HepG2 (cell line): ENCODE measurements around the gene INTS3. TPM values are rescaled to one million over a fixed set of nuclear protein-coding genes. Genes with fewer than 3 reads are reported as not detected.

ENCODE experiments used
- CREBL2 ChIP-seq: sonication (generic); formaldehyde crosslinking; IDR thresholded peaks from 2 replicates; pipeline ENCODE4 v1.8.1; 2023; ENCODE audit warnings: missing genetic modification reagents, mild to moderate bottlenecking, borderline replicate concordance
- FOXA3 ChIP-seq: IDR thresholded peaks from 2 replicates; pipeline ENCODE4 v1.6.1; 2016; ENCODE audit warnings: missing genetic modification reagents, missing compliant biosample characterization
- HNRNPH1 ChIP-seq: fragments of 200-400 bp; formaldehyde crosslinking; optimal IDR thresholded peaks from 2 replicates; pipeline ENCODE3; 2017; ENCODE audit warnings: mild to moderate bottlenecking, low read depth, low read length
- MTF2 ChIP-seq: sonication (generic); formaldehyde crosslinking; IDR thresholded peaks from 2 replicates; pipeline ENCODE4 v1.5.0; 2020; ENCODE audit warnings: missing genetic modification reagents, borderline replicate concordance
- NR1H2 ChIP-seq: sonication (generic); formaldehyde crosslinking; IDR thresholded peaks from 2 replicates; pipeline ENCODE4 v1.8.1; 2022; ENCODE audit warnings: low read depth, missing genetic modification reagents, borderline replicate concordance
- NR2F1 ChIP-seq, 2 experiments: fragments of 450-650 bp in 1 of 2; formaldehyde crosslinking in 1 of 2; IDR thresholded peaks; 2 replicates each; pipeline versions ENCODE4 v1.5.0 to v1.6.1; 2016 to 2020; ENCODE audit warnings: mild to moderate bottlenecking in 1 of 2, missing compliant biosample characterization in 1 of 2, missing genetic modification reagents in 1 of 2, moderate library complexity in 1 of 2
- SMAD3 ChIP-seq: sonication (generic); formaldehyde crosslinking; IDR thresholded peaks from 2 replicates; pipeline ENCODE4 v1.4.0; 2020; ENCODE audit warnings: missing genetic modification reagents
- STAT6 ChIP-seq: sonication (generic); formaldehyde crosslinking; IDR thresholded peaks from 2 replicates; pipeline ENCODE4 v1.4.0; 2020; ENCODE audit warnings: missing genetic modification reagents, mild to moderate bottlenecking, borderline replicate concordance
- TGIF2 ChIP-seq: IDR thresholded peaks from 2 replicates; pipeline ENCODE4 v1.6.1; 2016; ENCODE audit warnings: control low read depth, missing compliant biosample characterization
- YEATS4 ChIP-seq: sonication (generic); formaldehyde crosslinking; IDR thresholded peaks from 2 replicates; pipeline ENCODE4 v1.4.0; 2020; ENCODE audit warnings: missing genetic modification reagents, borderline replicate concordance
- ZFP41 ChIP-seq: sonication (generic); formaldehyde crosslinking; IDR thresholded peaks from 2 replicates; pipeline ENCODE4 v1.4.0; 2020; ENCODE audit warnings: mild to moderate bottlenecking, missing genetic modification reagents, borderline replicate concordance
- ZFP90 ChIP-seq: sonication (generic); formaldehyde crosslinking; IDR thresholded peaks from 2 replicates; pipeline ENCODE4 v1.8.0; 2022; ENCODE audit warnings: missing genetic modification reagents, mild to moderate bottlenecking, inconsistent platforms, borderline replicate concordance
- ZHX1 ChIP-seq: sonication (generic); formaldehyde crosslinking; IDR thresholded peaks from 2 replicates; pipeline ENCODE4 v1.8.1; 2022; ENCODE audit warnings: low read depth, mild to moderate bottlenecking, missing genetic modification reagents
- ZNF205 ChIP-seq: IDR thresholded peaks from 2 replicates; pipeline ENCODE4 v1.6.1; 2018; ENCODE audit warnings: missing biosample characterization, missing genetic modification reagents
- ZNF382 ChIP-seq: sonication (generic); formaldehyde crosslinking; IDR thresholded peaks from 2 replicates; pipeline ENCODE4 v1.5.0; 2020; ENCODE audit warnings: missing genetic modification reagents, mild to moderate bottlenecking, borderline replicate concordance
- ZNF512B ChIP-seq: sonication (generic); formaldehyde crosslinking; IDR thresholded peaks from 2 replicates; pipeline ENCODE4 v1.5.1; 2020; ENCODE audit warnings: missing genetic modification reagents, mild to moderate bottlenecking, borderline replicate concordance
- ZNF567 ChIP-seq: sonication (generic); formaldehyde crosslinking; IDR thresholded peaks from 2 replicates; pipeline ENCODE4 v1.8.1; 2023; ENCODE audit warnings: mild to moderate bottlenecking, missing genetic modification reagents, borderline replicate concordance
- ZNF749 ChIP-seq: sonication (generic); formaldehyde crosslinking; IDR thresholded peaks from 2 replicates; pipeline ENCODE4 v1.8.0; 2022; ENCODE audit warnings: mild to moderate bottlenecking, missing genetic modification reagents, moderate library complexity, borderline replicate concordance
- ZNF839 ChIP-seq: sonication (generic); formaldehyde crosslinking; IDR thresholded peaks from 2 replicates; pipeline ENCODE4 v1.4.0; 2020; ENCODE audit warnings: missing genetic modification reagents, mild to moderate bottlenecking, borderline replicate concordance
- polyA plus RNA-seq, 8 experiments: library from polyadenylated mRNA; depleted of rRNA in 3 of 8; stranded (reverse) in 7 of 8; unstranded in 1 of 8; fragments of >200 nt; fragmentation: Illumina TruSeq in 4 of 8; extraction: Trizol in 4 of 8; gene quantifications; 2 replicates each; pipeline versions ENCODE4 v1.2.1 to v1.2.3, GENCODE V29; 2011 to 2016; ENCODE audit warnings: low read depth in 4 of 8, missing spikeins in 1 of 8, mixed read lengths in 1 of 8; ENCODE audit not compliant: insufficient read depth in 1 of 8
- total RNA-seq, 5 experiments: library from RNA; depleted of rRNA; stranded (reverse); fragments of >200 nt; fragmentation: Illumina TruSeq; extraction: Trizol; gene quantifications; 2 replicates each; pipeline ENCODE4 v1.2.3, GENCODE V29; 2016; ENCODE audit warnings: low read depth in 1 of 5

INTS3 gene
- total and polyA plus RNA-seq, 2 of the 13 experiments (the other 11 are each of a cell fraction or from before 2014, with no cell fraction given): 17.2 to 27.2 TPM

- TF ChIP-seq ZNF512B (CRISPR knock-in tag): no peak
- TF ChIP-seq ZHX1 (CRISPR knock-in tag): no peak
- TF ChIP-seq FOXA3 (CRISPR knock-in tag): no peak; the same call in 1 of the 2 replicates
- no peak for TF ChIP-seq NR1H2
- no peak for TF ChIP-seq ZFP41 (CRISPR knock-in tag)
- no peak; the same call in none of the 2 replicates for TF ChIP-seq ZNF205
- TF ChIP-seq ZNF839 (CRISPR knock-in tag): no peak
- peak; percentile 77; the same call in 1 of the 2 replicates for TF ChIP-seq YEATS4 (CRISPR knock-in tag)
- no peak for TF ChIP-seq STAT6
- no peak; the same call in none of the 2 replicates for TF ChIP-seq ZFP90 (CRISPR knock-in tag)
- no peak for TF ChIP-seq NR2F1 (CRISPR knock-in tag; IDR thresholded peaks at IDR 0.05)
- no peak for TF ChIP-seq MTF2 (CRISPR knock-in tag)
- TF ChIP-seq SMAD3 (CRISPR knock-in tag): no peak
- TF ChIP-seq TGIF2: no peak
- no peak for TF ChIP-seq HNRNPH1
- TF ChIP-seq ZNF382 (CRISPR knock-in tag): no peak
- TF ChIP-seq ZNF749 (CRISPR knock-in tag): no peak
- TF ChIP-seq CREBL2 (CRISPR knock-in tag): 0 out of 2 replicates have a peak, but pooled peaks have one; percentile 47
- TF ChIP-seq ZNF567 (CRISPR knock-in tag): no peak
These were observed 55.7 kb downstream of the INTS3 start (continued) for GRCh38 chr1:153783233-153784190.
